ENCODE measurements around the gene GNA15.

GNA15 gene

GRCh38 chr19:3194106-3195087, 58.6 kb downstream of the GNA15 start:
- no peaks in the 10 kb centered on the region; the same call in 1 of the 2 replicates for H3K36me3 ChIP-seq (replicated peaks; ENCODE audit: insufficient read depth, low read length)

GRCh38 chr19:3196064-3196932, 60.5 kb downstream of the GNA15 start:
- no peaks in the 10 kb centered on the region for H3K27me3 ChIP-seq (replicated peaks; ENCODE audit: insufficient read depth, low read length)
- no peak for DNase-seq
- TF ChIP-seq EZH2phosphoT487 (IDR thresholded peaks at IDR 0.05; ENCODE audit: low read length) (no peak), EZH2 (optimal IDR thresholded peaks at IDR 0.05; ENCODE audit: low read depth, low read length) (no peak), CTCF (IDR thresholded peaks at IDR 0.05; ENCODE audit: low read length) (no peak)

More at GRCh38 chr19:3194106-3195087, 58.6 kb downstream of the GNA15 start:
- Histone ChIP-seq H3F3A (ENCODE audit: insufficient read depth, low read length) (no peaks in the 10 kb centered on the region), H3K9me2 (replicated peaks; ENCODE audit: insufficient read depth, low read length) (no peaks in the 10 kb centered on the region), H3K27ac (ENCODE audit: low read length) (no peak overlapping the region), H3K9me3 (replicated peaks; ENCODE audit: insufficient read depth, low read length) (no peaks in the 10 kb centered on the region), H3K79me2 (ENCODE audit: low read length) (peaks cover 41% of the 10 kb centered on the region), H3K4me2 (ENCODE audit: low read depth, low read length) (no peak overlapping the region), H2AFZ (ENCODE audit: low read length) (no peak overlapping the region), H3K4me3 (ENCODE audit: low read length) (no peak overlapping the region), H4K20me1 (ENCODE audit: insufficient read depth, low read length) (peaks cover 11% of the 10 kb centered on the region; the same call in 1 of the 2 replicates), H3K9ac (ENCODE audit: low read length) (no peak overlapping the region), H3K27me3 (replicated peaks; ENCODE audit: insufficient read depth, low read length) (no peaks in the 10 kb centered on the region), H3K4me1 (ENCODE audit: low read length) (no peaks in the 10 kb centered on the region)
- no peak for DNase-seq
- TF ChIP-seq CTCF (IDR thresholded peaks at IDR 0.05; ENCODE audit: low read length) (no peak), EZH2 (optimal IDR thresholded peaks at IDR 0.05; ENCODE audit: low read depth, low read length) (no peak), EZH2phosphoT487 (IDR thresholded peaks at IDR 0.05; ENCODE audit: low read length) (no peak)

GRCh38 chr19:3196933-3197205, 61.0 kb downstream of the GNA15 start:
- Histone ChIP-seq H3K4me2 (ENCODE audit: low read depth, low read length) (no peak overlapping the region), H3K9ac (ENCODE audit: low read length) (no peak overlapping the region), H3K27me3 (replicated peaks; ENCODE audit: insufficient read depth, low read length) (no peaks in the 10 kb centered on the region), H3K36me3 (replicated peaks; ENCODE audit: insufficient read depth, low read length) (no peaks in the 10 kb centered on the region; the same call in 1 of the 2 replicates), H3K9me3 (replicated peaks; ENCODE audit: insufficient read depth, low read length) (no peaks in the 10 kb centered on the region), H3K79me2 (ENCODE audit: low read length) (peaks cover 16% of the 10 kb centered on the region), H4K20me1 (ENCODE audit: insufficient read depth, low read length) (0 out of 2 replicates have a peak, but pooled peaks cover 4% of the 10 kb centered on the region), H3K27ac (ENCODE audit: low read length) (no peak overlapping the region), H3K9me2 (replicated peaks; ENCODE audit: insufficient read depth, low read length) (no peaks in the 10 kb centered on the region), H2AFZ (ENCODE audit: low read length) (no peak overlapping the region), H3K4me1 (ENCODE audit: low read length) (no peaks in the 10 kb centered on the region), H3K4me3 (ENCODE audit: low read length) (no peak overlapping the region), H3F3A (ENCODE audit: insufficient read depth, low read length) (no peaks in the 10 kb centered on the region)
- DNase-seq, result no peak
- TF ChIP-seq CTCF (IDR thresholded peaks at IDR 0.05; ENCODE audit: low read length) (no peak), EZH2phosphoT487 (IDR thresholded peaks at IDR 0.05; ENCODE audit: low read length) (no peak), EZH2 (optimal IDR thresholded peaks at IDR 0.05; ENCODE audit: low read depth, low read length) (no peak)

More at GRCh38 chr19:3196064-3196932, 60.5 kb downstream of the GNA15 start:
- Histone ChIP-seq H4K20me1 (ENCODE audit: insufficient read depth, low read length) (0 out of 2 replicates have a peak, but pooled peaks cover 4% of the 10 kb centered on the region), H3F3A (ENCODE audit: insufficient read depth, low read length) (no peaks in the 10 kb centered on the region), H3K9me3 (replicated peaks; ENCODE audit: insufficient read depth, low read length) (no peaks in the 10 kb centered on the region), H3K4me1 (ENCODE audit: low read length) (no peaks in the 10 kb centered on the region), H3K9ac (ENCODE audit: low read length) (no peak overlapping the region), H3K27ac (ENCODE audit: low read length) (no peak overlapping the region), H2AFZ (ENCODE audit: low read length) (no peak overlapping the region), H3K36me3 (replicated peaks; ENCODE audit: insufficient read depth, low read length) (no peaks in the 10 kb centered on the region; the same call in 1 of the 2 replicates), H3K4me3 (ENCODE audit: low read length) (no peak overlapping the region), H3K9me2 (replicated peaks; ENCODE audit: insufficient read depth, low read length) (no peaks in the 10 kb centered on the region), H3K4me2 (ENCODE audit: low read depth, low read length) (no peak overlapping the region), H3K79me2 (ENCODE audit: low read length) (peaks cover 22% of the 10 kb centered on the region)
